SKM-1 (cell line): Measurements from ENCODE around the gene SLC9A7.
A peak's percentile ranks its signal among the peaks of the same experiment; 100 is the strongest.
"Not testable (repeated sequence)": the region's sequence is repeated elsewhere in the genome, so short reads cannot be mapped to it uniquely, and the experiment has no call there.

ENCODE experiments used
- DNase-seq: peaks from one replicate; lab custom pipeline; 2025; ENCODE audit not compliant: unreplicated experiment; lab: John Stamatoyannopoulos, UW

The SLC9A7 gene

DNA sequence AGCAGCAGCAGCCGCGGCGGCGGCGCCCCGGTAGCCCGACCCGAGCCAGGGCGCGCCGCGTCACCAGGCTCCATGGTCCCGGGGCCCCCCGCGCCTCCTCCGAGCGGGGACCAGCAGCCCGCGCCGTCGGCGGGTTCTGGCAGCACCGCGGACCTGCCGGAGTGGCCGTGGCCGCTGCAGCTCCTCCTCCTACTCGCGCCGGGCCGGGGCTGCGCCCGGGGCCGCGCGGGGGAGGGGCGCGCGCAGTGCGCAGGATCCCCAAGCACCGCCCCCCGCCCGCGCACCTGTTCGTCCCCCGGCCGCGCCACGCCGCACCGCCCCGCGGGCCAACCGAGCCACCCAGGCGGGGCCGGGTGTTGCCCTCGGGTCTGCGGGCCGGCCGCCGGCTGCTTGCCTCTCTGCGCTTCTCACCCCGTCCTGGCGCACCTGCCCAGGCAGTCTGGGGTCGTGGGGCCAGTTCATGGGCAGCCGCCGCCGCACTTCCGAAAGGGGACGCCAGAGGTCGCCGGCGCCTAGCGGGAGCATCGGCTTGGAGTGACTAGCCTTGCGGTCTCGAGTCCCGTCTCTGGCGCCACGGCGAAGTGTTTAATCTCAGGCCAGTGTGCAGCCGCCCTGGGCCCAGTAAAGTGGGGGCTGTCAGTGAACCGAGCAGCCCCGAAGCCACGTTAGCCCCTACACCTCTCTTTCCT lies at the start of gene SLC9A7:
Gene SLC9A7 (minus strand): TSS at position 163 of the 689 bp plus-strand sequence. CDS start 89 bp downstream, at position 74.
- DNase-seq: peak; percentile 30

DNA sequence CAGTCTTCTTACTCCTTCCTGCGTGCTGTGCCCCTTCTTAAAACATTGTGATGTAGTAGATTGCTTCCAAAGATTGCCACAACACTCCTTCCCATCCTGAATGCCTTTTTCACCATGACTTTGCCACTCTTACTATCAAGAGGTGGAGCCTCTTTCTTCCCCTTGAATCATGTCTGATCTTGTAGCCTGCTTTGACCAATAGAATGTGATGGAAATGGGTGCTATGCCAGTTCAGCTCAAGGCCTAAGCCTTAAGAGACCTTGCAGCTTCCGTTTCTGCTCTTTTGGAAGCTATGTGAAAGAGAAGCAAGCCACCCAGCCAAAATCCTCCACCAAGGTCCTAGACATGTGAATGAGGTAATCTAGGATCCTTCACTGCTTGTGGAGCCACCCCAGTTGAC lies 46.4 kb upstream of the SLC9A7 start:
- no peak for DNase-seq

DNA sequence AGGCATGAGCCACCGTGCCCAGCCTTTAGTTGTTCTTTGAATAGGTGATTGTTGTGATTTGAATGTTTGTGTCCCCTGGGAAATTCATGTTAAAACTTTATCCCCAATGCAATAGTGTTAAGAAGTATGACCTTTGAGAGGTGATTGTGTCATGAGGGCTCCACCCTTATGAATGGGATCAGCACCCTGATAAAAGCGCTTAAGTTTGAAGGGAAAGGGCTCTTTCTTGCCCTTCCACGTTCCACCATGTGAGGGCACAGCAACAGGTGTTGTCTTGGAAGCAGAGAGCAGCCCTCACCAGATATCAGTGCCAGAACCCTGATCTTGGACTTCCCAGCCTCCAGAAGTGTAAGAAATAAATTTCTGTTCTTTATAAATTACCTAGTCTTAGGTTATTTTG lies 44.2 kb upstream of the SLC9A7 start:
- no peak for DNase-seq

DNA sequence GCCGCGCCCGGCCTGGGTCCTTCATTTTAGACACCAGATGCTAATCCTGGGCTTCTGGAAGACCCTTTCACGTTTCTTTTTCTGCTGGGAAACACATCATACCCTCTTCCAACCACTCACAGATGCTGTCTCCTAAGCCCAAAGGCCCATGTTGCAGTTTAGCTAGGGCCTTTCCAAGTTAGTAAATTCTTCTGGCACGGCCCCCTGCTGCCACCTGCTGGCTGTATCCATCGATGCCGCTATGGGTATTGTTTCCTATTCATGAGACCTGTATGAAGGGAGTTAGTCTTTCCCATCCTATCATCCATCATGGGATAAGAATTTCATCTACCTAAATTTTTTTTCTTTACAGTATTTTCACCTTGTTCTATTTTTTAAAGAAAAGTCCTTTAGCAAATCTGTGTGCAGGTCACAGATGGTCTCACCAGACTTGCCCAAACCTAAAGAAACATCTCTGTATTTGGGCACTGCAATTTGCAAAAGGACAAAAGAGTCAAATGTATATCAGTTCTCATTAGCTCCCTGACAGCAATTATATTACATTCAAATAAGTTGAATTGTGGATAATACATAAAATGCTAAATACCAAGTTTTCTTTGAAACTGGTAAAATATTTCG lies 37.8 kb upstream of the SLC9A7 start:
- DNase-seq: peak; percentile 2

DNA sequence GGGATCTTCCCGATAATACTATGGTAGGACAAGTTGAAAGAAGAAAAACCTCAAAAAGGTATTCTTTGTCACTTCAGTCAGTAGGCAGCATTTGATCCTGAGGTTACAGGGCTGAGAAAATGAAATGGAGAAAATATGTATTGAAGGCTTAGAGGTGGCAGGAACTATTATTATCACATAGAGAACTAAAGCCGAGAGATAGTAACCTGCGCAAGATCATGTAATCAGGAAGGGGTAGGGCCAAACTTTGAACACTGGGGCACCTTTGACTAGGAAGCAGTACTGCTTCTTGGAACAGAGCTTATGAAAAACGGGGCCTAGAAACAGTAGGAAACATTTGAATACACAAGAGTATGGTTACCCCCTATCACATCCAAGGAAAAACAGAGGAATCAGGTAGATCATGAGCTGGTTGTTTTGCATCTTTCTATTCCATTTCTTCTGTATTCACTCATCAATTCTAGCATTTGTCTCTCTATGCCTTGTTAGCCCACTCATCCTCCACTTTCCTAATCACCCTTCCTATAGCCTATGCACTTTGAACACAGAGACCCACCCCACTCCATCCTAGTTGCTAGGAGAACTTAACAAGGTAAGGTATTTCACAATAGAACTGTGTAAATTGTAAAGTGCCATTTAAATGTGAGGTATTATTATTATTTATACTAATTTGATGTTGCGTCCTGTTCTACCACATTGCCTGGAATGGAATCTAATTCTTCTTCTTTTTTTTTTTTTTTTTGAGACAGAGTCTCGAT lies 34.6 kb upstream of the SLC9A7 start:
- DNase-seq: no peak

DNA sequence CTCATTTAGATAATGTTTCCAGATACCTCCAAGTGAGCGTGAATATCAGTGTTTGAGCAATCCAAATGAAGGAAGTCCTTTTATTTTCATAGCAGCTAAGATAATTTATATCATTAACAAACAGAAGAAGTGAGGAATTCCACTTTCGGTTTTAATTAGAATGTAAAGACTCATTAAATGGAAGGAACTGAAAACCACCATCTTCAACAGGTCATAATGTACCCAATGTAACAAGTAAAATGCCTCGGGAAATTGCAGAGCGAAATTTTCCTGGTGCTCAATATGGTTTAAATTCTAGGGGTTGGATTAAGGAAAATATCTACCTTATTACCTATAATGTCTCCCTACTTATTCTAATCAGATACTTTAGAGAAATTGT lies 33.9 kb upstream of the SLC9A7 start:
- no peak for DNase-seq

DNA sequence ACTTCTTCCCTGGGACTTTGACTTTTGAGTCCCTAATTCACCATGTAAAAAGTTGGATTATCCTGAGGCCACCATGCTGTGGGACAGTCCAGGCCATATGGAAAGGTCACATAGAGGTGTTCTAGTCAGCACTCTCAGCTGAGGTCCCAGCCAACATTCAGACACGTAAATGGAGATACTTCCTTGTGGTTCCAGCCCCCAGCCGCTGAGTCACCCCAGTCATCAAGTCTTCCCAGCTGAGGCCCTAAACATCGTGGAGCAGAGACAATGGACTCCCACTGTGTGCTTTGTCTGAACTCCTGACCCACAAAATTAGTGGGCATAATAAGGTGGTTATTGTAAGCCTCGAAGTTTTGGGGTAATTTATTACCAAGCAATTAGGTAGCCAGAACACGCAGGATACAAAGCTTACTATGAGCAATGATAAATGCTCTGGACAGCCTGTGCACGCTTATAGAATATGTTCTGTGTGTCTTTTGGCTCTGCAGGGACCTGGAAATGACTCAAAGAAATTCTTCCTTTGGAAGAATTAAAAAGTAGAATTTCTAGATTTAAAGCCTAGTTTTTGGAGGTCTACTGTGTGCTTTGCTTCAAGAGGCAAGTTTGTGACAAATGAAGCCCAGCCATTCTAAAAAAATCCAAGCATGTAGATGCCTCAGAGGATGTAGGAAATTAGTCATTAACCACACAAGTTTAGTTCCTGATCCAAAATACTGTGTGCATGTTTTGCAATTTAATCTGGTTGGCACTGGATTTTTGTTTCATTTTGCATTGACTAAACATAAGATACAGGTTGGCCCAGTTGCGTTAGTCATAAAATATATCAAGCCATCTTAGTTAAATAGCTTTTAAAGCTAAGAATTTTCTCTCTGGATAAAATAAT lies 33.2 kb upstream of the SLC9A7 start:
- DNase-seq: peak; percentile 8

DNA sequence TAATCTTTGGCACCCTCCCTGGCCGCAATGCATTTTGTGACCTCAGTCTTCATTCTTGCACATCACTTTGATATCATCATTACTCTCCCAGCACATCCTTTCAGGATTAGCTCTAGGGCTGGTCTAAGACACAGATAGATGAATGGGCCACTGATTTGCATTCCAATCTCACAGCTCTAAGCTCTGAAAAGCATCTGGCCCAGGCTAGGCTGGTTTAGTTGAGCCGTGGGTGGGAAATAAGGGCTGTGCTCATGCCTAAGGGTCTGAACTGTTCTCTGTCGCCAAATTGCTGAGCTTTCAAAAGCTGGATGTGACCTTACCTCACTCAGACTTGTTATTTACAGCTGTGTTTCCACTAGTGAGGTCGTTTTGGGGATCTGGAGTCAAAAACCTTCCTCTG lies 30.0 kb upstream of the SLC9A7 start:
- no peak for DNase-seq

DNA sequence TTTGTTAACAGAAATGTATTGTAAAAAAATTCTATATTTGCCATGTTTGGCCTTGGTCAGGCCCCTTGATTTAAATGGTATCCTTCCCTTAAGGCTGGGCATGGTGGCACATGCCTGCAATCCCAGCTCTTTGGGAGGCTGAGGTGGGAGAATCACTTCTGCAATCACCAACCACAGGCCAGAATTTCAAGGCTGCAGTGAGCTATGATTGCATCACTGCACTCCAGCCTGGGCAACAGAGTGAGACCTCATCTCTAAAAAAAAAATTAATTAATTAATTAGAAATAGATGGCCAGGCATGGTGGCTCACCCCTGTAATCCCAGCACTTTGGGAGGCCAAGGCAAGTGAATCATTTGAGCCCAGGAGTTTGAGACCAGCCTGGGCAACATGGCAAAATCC lies 25.5 kb upstream of the SLC9A7 start:
- DNase-seq: not testable (repeated sequence)

DNA sequence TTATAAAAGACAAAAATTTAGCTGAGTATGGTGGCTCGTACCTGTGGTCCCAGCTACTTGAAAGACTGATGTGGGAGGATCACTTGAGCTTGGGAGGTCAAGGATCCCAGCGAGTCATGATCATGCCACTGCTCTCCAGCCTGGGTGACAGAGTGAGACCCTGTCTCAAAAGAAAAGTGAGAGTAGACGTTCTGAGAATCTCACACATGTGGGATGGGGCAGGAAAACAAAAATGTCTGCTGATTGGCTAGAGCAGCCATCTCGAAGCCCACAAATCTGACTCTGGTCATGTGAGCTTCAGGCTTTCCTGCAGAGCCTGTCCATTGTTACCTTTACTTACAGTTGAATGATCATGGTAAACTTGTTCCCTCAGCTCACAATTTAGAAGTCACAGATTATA lies 23.1 kb upstream of the SLC9A7 start:
- DNase-seq: no peak

DNA sequence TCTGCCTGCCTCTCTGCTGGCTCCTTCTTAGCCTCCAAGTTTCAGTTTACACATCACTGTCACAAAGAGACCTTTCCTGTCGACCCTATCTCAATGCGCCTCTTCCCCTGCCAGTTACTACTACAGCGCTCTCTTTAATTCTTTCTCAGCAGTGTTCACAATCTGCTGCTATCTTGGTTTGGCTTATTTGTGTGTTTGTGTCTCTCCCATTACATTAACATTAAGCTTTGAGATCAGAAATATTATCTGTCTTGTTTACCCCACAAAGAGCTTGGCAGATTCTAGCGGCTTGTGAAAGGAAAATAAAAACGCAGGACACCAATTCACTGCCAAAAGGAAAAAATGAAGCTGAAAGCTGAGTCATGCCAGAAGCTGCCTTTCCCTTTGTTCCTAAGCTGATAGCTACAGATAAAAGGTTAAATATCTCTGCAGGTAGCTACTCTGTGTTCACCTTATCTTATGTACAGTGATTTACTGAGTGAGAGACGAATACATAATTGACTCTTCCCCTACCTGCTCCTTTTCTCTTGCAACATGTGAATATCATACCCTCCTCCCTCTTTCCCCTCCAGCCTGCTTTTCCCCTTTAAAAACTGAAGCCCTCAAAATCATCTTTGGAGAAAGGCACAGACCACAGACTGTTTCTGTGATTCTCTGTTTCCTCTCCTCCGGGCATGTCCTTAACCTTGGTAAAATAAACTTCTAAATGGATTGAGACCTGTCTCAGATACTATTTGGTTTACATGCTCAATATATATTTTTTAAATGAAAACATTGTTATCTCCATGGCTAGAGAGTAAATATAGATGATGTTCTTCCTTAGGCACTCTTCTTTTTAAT lies 19.3 kb upstream of the SLC9A7 start:
- no peak for DNase-seq

DNA sequence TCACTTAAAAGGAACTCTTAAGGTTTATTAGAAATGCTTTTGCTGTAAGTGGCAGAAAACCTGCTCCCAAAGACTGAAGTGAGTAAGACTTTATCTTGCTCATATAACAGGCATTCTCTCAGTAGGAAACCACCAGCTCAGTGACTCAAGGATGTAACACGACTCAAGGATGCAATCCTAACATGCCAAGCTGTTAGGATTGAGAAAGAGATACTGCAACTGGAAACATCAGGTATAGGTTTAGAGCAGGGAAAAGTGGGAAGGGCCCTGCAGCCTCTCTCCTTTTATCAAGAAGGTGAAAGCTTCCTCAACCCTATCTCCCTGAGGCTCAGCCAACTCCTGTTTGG lies 11.9 kb upstream of the SLC9A7 start:
- DNase-seq: no peak

DNA sequence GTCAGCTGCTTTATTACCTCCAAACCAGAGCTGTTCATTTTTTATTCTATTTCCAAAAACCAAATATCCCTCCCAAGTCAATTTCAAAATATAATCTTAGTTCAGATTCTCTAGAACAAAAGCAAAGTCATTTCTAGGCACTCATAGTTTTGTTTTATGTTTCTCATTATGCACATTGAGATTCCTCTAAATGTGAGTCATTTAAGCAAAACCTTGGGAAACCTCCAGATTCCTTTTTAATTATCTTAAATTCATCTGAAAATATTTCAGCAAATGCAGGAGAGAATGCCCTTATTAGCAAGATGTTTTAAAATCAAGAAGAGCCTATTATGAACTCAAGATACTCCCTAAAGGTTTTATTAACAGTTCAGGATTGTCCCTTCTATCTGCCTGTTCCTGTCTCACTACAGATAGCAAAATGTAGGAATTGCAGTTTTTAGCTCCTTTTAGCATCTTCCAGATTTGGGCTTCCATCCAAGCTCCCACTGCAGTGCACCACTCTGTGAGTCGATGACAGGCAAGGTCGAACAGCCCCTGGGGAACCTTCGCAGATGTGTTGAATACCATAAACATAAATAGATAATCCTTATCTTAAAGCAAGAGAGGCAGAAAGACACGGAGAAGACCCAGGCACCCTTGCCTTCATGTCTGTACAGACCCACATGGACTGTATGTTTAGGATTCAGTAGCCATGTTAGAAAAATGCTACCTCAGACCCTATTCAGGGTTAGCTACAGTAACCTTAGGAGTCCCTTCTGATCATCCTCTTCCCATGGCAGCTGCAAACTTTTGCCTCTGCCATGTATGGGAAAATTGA lies 11.3 kb upstream of the SLC9A7 start:
- no peak for DNase-seq

DNA sequence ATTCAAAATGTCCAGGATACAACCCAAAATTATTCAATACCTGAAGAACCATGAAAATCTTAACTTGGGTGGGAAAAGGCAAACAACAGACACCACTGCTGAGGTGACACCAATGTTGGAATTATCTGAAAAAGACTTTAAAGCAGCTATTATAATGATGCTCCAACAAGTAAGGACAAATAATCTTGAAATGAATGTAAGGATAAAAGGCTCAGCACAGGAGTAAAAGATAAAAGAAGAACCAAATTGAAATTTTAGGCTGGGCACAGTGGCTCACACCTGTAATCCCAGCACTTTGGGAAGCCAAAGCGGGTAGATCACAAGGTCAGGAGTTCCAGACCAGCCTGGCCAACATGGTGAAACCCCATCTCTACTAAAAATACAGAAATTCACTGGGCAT lies 4.0 kb upstream of the SLC9A7 start:
- DNase-seq: no peak

DNA sequence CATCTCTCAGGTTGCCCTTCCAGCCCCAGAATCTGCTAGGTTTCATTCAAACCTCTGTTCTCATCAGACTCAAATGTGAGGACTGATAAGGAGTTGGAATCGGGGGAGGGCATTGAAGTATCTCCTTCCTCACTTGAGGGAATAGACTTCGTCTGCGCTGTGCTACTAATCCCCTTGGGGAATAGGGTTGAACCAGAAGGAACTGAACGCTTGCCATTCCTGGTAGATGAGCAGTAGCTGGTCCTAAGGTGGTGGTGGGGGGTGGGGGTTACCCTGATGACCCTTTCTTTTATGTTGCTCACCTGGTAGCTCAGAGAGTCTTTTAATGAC lies 692 bp upstream of the SLC9A7 start:
- DNase-seq: no peak

DNA sequence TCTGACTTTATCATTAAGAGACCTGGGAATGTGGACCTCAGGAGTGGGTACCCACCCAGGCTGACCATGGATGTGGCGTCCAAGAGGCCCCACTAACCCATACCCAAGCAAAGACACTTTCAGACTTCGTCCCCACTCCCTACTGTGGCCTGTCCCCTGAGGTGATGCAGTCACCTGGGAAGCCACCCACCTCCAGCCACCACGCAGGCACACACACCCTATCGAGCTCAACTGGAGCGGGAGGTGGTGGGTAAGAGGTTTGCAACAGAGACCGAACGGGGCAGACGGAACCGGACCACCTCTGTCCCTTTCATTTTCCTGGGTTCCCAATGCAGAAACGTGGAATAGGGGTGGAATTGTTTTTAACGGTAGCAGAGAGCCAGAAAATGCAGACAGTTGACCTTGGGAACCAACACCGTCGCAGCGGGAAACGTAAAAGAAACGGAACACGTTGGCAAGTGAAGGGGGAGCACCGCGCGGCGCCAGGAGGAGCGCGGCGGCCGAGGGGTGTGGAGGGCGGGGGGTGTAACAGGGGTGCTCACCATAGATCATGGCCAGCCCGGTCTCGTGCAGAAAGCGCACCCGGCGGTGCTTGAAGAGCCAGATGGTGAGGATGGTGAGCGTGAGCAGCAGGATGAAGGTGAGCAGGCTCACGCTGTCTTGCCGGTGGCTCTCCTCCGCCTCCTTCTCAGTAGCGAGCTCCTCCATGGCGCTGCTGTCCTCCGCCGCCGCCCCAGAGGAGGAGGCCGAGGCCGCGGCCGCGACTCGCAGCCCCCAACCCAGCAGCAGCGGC lies 559 bp downstream of the SLC9A7 start:
- no peak for DNase-seq

DNA sequence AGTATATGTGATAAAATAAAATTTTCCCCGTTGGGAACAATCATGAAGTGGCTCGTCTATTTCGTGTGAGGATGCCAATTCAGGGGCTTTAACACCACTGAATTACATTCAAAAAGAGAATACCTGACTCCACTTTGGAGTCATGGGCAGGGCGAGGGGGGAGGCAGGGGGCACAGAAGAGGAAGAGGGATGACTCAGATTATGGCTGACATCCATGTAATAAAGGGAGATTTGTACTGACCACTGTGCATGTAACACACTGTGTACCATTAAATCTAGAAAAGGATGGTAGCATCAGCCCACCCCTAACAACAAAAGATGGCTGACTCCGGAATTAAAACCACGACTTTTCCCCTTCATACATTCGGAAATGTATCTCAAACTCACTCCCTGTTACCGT lies 1.3 kb downstream of the SLC9A7 start:
- DNase-seq: no peak

DNA sequence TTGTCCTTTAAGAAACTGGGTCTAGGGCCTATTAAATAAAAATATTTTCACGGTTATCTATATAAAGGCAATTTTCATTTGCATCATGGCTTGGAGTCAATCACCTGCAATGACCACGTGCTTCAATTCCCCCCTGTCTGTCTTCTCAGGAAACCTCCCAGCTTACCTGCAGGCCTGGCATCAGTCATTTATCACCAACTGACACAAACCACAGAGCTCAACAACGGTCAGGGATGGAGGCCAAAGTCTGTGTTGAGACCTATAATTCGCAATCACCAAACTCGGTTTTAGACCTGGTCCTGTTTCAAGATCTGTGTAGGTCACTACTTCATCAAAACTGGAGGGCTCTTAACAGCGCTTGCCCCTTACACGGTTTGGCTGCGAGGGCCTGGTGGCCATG lies 1.9 kb downstream of the SLC9A7 start:
- no peak for DNase-seq

DNA sequence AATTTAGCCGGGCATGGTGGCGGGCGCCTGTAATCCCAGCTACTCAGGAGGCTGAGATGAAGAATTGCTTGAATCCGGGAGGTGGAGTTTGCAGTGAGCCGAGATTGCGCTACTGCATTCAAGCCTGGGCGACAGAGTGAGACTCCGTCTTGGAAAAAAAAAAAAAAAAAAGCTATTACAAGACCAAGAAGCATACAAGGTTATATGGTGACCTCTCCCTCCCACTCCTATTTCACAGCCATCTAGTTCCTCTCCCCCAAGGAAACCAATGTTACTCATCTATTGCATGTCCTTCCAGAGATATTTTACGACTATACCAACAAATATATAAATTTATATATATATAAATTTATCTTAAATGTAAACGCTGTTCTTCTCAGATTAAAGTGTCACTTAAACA lies 3.2 kb downstream of the SLC9A7 start:
- no peak for DNase-seq
